Breast epithelium (tissue), 3 donors: ENCODE data around the gene MED17.

Source experiments
- CTCF ChIP-seq, 3 donors: fragments of 450-650 bp; IDR thresholded peaks; one replicate each; pipeline ENCODE4 v1.5.1; 2016 to 2017; ENCODE audit warnings: antibody characterized with exemption in 3 of 3, mild to moderate bottlenecking in 3 of 3, moderate library complexity in 3 of 3
- POLR2AphosphoS5 ChIP-seq, 3 donors: sonication (generic); formaldehyde crosslinking; IDR thresholded peaks; one replicate each; pipeline ENCODE4 v1.6.1; 2017; ENCODE audit warnings: antibody characterized with exemption in 3 of 3

- no peak for TF ChIP-seq CTCF (IDR thresholded peaks at IDR 0.05)
- no peak for TF ChIP-seq POLR2AphosphoS5 (IDR thresholded peaks at IDR 0.05)
Observed at GRCh38 chr11:93840981-93841380, 56.9 kb downstream of the MED17 start.
